ENCODE results near the gene MRPS6.

Gene MRPS6

GRCh38 chr21:34156957-34157356 lies 83.6 kb downstream of the MRPS6 start:
- TF ChIP-seq CTCF (IDR thresholded peaks at IDR 0.05; ENCODE audit: low read depth, low read length): no peak

GRCh38 chr21:34157521-34157920 lies 84.1 kb downstream of the MRPS6 start:
- no peak for TF ChIP-seq CTCF (IDR thresholded peaks at IDR 0.05; ENCODE audit: low read depth, low read length)
- no peak overlapping the region for H3K4me3 ChIP-seq (ENCODE audit: low read depth, low read length)

More at GRCh38 chr21:34156957-34157356, 83.6 kb downstream of the MRPS6 start:
- H3K4me3 ChIP-seq (ENCODE audit: low read depth, low read length): no peak overlapping the region

- H3K4me3 ChIP-seq (ENCODE audit: low read depth, low read length): no peak overlapping the region
- no peak for TF ChIP-seq CTCF (IDR thresholded peaks at IDR 0.05; ENCODE audit: low read depth, low read length)
Measured at GRCh38 chr21:34158866-34159835, 85.8 kb downstream of the MRPS6 start.

GRCh38 chr21:34166468-34166867 lies 93.1 kb downstream of the MRPS6 start:
- H3K4me3 ChIP-seq (ENCODE audit: low read depth, low read length): no peak overlapping the region
- no peak for TF ChIP-seq CTCF (IDR thresholded peaks at IDR 0.05; ENCODE audit: low read depth, low read length)

- no peak overlapping the region for H3K4me3 ChIP-seq (ENCODE audit: low read depth, low read length)
- no peak for TF ChIP-seq CTCF (IDR thresholded peaks at IDR 0.05; ENCODE audit: low read depth, low read length)
Measured at GRCh38 chr21:34170886-34171285, 97.5 kb downstream of the MRPS6 start.

GRCh38 chr21:34174470-34174869 lies 101.1 kb downstream of the MRPS6 start:
- H3K4me3 ChIP-seq (ENCODE audit: low read depth, low read length): no peak overlapping the region
- no peak for TF ChIP-seq CTCF (IDR thresholded peaks at IDR 0.05; ENCODE audit: low read depth, low read length)

GRCh38 chr21:34176448-34176847 lies 103.1 kb downstream of the MRPS6 start:
- no peak overlapping the region for H3K4me3 ChIP-seq (ENCODE audit: low read depth, low read length)
- no peak for TF ChIP-seq CTCF (IDR thresholded peaks at IDR 0.05; ENCODE audit: low read depth, low read length)
